ENCODE measurements around the gene ABCC1. TPM values are rescaled to one million over a fixed set of nuclear protein-coding genes. Genes with fewer than 3 reads are reported as not detected.
"Not testable (repeated sequence)": the region's sequence is repeated elsewhere in the genome, so short reads cannot be mapped to it uniquely, and the experiment has no call there.

ABCC1 gene
- polyA plus RNA-seq, 3 donors = 23.9 to 32.2 (median 31.8) TPM

DNA sequence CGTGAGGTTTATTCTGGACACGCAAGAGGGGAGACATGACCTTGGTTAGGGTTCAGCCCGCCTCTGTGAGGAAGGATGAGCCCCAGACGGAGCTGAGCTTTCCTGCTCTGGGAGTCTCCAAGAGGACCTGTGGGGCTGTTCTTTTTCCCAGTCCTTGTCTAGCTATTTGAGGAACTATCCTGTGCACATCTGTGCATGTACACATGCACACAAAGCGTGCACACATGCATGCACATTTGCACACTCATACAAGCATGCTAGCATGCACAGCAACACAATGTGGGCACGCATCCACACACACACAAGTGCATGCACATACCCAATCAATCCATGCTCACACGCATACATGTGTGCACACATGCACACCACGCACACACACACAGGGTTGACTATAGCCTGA is 233.5 kb downstream of the ABCC1 start:
- no peak for DNase-seq

DNA sequence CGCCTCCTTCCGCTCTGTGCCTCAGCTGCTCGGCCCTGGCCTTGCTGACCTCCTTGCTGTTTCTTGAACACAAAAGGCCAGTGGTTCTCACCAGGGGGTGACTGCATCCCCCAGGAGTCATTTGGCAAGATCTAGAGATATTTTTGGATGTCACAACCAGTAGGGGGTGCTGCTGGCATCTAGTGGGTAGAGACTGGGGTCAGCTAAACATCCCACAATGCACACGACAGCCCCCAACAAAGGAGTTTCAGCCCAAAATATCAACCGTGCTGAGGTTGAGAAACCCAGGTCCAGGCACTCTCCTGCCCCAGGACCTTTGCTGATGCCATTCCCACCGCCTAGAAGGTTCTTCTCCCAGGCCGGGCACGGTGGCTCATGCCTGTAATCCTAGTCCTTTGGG is 234.1 kb downstream of the ABCC1 start:
- DNase-seq = no peak

DNA sequence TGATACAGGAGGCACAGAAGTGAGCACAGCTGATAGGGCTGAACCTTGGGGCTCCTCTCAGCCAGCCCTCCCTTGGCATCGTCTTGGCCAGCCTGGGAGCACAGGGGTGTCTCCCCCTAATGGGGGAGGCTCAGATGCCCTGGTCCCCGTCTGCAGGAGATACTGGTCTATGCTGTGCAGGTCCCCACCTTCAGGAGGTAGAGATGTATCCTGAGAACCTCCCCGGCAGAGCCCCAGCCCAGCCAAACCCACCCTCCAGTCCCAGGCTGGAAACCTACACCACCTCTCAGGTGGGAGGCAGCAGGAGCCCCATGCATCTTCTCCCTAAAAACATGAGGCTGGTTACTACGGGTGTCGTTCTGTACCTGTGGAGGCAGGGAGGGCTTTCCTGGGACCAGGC is 235.2 kb downstream of the ABCC1 start:
- no peak for DNase-seq

DNA sequence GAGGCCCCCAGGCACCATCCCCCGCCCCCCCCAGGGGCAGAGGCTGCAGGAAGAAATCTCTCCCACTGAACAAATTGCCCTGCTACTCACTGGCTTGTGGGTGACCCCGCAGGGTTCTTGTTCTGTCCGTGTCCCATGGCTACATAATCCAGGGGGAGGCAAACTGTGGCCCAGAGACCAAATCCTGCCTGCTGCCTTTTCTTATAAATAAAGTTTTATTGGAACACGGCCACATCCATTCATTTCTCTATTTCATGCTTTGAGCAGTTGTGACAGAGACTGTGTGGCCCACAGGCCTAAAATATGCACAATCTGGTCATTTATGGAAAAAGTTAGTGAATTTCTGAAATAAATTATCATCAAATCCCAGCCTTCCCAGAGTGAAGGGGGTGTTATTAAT is 235.7 kb downstream of the ABCC1 start:
- DNase-seq = no peak

DNA sequence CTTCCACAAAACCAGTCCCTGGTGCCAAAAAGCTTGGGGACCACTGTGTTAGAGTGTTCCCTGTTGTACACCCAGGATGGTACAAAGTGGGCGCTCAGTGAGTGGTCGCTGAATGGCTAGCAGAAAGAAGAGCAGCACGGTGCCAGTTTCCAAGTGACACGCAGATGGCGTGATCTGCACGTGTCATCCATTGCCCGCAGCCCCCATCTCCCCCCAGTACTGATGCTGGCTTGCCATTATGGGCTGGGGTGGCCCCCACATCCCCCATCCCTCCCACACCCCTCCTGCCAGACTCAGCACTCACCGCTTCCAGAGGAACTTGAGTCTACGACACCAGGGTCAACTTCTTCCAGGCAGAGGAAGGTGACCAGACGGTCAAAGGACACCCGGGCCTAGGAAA is 237.4 kb downstream of the ABCC1 start:
- no peak for DNase-seq

DNA sequence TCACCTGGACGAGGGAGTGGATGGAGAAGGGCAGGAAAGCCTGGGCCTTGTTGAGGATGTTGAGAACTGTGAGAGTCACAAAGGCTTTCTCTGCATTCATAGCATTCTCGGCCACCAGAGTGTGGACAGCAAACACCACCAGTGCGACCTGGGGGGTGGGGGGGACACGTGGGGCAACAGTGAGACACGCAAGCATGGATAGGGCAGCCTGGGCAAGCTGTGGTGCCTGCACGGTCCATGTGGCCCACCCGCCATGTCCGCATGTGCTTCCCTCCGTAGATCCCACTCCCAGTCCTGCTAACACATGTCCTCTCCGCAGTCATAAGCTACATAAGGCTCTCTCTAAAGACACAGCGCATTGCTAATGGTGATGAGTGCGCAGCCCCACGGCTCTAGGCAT is 239.4 kb downstream of the ABCC1 start:
- DNase-seq = no peak

DNA sequence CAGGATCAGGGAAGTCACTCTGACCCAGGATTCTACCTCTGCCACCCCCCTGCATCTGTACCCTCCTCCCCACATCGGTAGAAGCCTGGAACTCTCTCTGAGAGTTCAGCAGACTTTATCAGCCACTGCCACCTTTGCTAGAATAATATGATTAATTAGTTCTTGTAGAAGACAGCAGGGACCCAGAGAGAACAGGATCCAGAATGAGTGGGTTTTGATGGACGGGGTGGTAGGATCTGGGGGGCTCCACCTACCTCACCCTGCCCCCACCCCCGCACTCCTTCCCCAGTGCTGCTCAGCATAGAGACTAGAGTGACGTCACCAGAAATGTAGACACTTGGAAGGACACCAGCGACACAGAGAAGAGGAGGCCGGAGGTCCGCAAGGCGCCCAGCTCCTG is 240.4 kb downstream of the ABCC1 start:
- no peak for DNase-seq

DNA sequence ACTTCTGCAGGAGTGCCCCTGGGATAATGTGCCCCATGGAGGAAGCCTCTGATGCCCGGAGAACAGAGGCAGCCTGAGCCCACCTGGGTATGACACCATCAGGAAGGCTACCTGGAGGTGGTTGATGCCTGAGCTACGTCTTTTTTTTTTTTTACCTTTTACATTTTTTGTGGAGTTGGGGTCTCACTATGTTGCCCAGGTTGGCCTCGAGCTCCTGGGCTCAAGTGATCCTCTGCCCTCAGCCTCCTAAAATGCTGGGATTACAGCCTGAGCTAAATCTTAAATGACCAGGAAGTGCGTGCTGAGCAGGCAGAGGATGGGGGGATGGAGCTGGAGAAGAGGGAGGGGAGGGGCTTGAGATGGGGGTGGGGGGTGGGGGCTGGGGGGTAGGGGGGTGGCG is 241.1 kb downstream of the ABCC1 start:
- DNase-seq = no peak

DNA sequence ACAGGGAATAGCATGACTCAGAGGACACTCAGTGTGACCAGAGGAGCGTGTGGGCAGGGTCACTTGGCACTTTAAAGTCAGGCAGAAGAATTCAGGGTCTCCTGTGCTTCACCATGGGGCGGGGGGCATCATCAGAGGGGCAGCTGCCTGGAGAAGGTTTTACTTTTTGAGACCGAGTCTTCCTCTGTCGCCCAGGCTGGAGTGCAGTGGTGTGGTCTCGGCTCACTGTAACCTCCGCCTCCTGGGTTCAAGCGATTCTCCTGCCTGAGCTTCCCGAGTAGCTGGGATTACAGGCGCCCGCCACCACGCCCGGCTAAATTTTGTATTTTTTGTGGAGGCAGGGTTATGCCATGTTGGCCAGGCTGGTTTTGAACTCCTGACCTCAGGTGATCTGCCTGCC is 241.6 kb downstream of the ABCC1 start:
- not testable (repeated sequence) for DNase-seq

DNA sequence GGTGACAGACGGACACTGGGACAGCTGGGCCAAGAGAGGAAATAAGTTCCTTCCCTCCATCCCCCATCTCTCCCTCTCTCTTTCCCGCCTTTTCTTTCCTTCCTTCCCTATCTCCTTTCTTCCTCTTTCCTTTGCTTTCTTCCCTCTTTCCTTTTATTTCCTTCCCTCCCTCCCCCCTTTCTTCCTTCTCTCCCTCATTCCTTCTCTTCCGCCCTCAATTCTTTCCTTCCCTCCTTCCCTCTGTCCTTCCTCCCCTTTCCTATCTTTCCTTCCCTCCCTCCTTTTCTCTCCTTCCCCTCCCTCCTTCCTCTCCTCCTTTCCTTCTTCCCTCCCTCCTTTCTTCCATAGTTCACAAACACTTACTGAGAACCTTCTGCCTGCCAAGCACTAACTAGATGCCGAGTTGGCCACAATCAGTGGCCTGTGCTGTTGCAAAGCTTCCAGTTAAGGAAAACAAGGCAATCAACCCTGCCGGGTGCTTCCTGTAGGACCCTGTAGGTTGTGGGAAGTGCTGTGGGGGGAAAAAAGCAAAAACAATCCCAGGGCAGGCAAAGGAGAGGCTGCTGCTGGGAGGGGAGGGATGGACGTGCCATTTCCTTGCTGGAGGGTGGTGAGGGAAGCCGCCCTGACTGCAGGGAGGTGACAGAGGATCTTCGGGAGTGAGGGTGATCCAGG is 242.2 kb downstream of the ABCC1 start:
- DNase-seq = no peak

Other genes starting within 250 kb of the ABCC1 start
- gene MYH11, start 92.6 kb upstream of the ABCC1 start, polyA plus RNA-seq (ENCODE audit: insufficient read length in 3 of 3) = 10 to 100 TPM in 2 of 3 donors, 1 to 10 TPM in 1; 9.2 to 12.7 (median 12.1) TPM
- gene CEP20, start 61.0 kb upstream of the ABCC1 start, polyA plus RNA-seq (ENCODE audit: insufficient read length in 3 of 3) = 10 to 100 TPM; 31.9 to 38.9 (median 38.6) TPM

Data from renal pelvis (tissue), 4 donors.